Measurements from ENCODE around the gene ATP10B. TPM values are rescaled to one million over a fixed set of nuclear protein-coding genes. Genes with fewer than 3 reads are reported as not detected.

The ATP10B gene
- total RNA-seq, 1 experiment from 2014 or later = not detected

- intact Hi-C loops (cut with micrococcal nuclease; ENCODE audit: unreplicated experiment) (no loop called here), in situ Hi-C loops (cut with HindIII; ENCODE audit: low pct_unique_long_range_greater_than_20kb, low sequenced_read_pairs) (no loop called here)
- DNase-seq (ENCODE audit: low read depth, low spot score) (no peak), ATAC-seq (no peak)
- POLR2A ChIA-PET = no interaction called here
- CTCF ChIA-PET = no interaction called here
- no peaks in the 10 kb centered on the region for H3K9me3 ChIP-seq (ENCODE audit: control insufficient read depth, insufficient read depth, low read depth, low read length)
- no TSS peak for BruUV-seq (replicated peaks)
- TF ChIP-seq SIN3A (IDR thresholded peaks at IDR 0.05; ENCODE audit: borderline replicate concordance, insufficient read depth, low read depth, low read length) = no peak
- TF ChIP-seq POLR2AphosphoS5 (IDR thresholded peaks at IDR 0.05; ENCODE audit: low read depth, low read length) = no peak
- TF ChIP-seq CTCF (IDR thresholded peaks at IDR 0.05) = no peak
- TF ChIP-seq REST (IDR thresholded peaks at IDR 0.05; ENCODE audit: insufficient read depth in 1 of 2, low read depth in 2 of 2, low read length in 1 of 2) = no peak
- no peak for TF ChIP-seq TCF7L2 (IDR thresholded peaks at IDR 0.05; ENCODE audit: low read depth, low read length)
- H3K36me3 ChIP-seq (ENCODE audit: control insufficient read depth, insufficient read depth, low read length) = no peaks in the 10 kb centered on the region
- no peak overlapping the region for H3K4me3 ChIP-seq (ENCODE audit: low read depth in 2 of 2, low read length in 2 of 2)
- H3K4me1 ChIP-seq (ENCODE audit: control insufficient read depth, insufficient read depth, low read length) = no peaks in the 10 kb centered on the region
- no peak overlapping the region for H3K27ac ChIP-seq (ENCODE audit: low read length)
- H3K27me3 ChIP-seq (ENCODE audit: control insufficient read depth, insufficient read depth, low read length) = no peaks in the 10 kb centered on the region
Observed at GRCh38 chr5:160769301-160769700, 82.7 kb downstream of the ATP10B start.

- no peak overlapping the region for H3K27ac ChIP-seq (ENCODE audit: low read length)
- ChIA-PET POLR2A (interaction anchor here (0.7 kb wide), 1 partner anchor 321 kb away, joined by 5 read pairs; no protein-coding TSS in a partner anchor), CTCF (no interaction called here)
- DNase-seq (ENCODE audit: low read depth, low spot score) (no peak), ATAC-seq (no peak)
- BruUV-seq (replicated peaks) = no TSS peak
- no peaks in the 10 kb centered on the region for H3K4me1 ChIP-seq (ENCODE audit: control insufficient read depth, insufficient read depth, low read length)
- no peaks in the 10 kb centered on the region for H3K9me3 ChIP-seq (ENCODE audit: control insufficient read depth, insufficient read depth, low read depth, low read length)
- no peak overlapping the region for H3K4me3 ChIP-seq (ENCODE audit: low read depth in 2 of 2, low read length in 2 of 2)
- no peaks in the 10 kb centered on the region for H3K27me3 ChIP-seq (ENCODE audit: control insufficient read depth, insufficient read depth, low read length)
- TF ChIP-seq POLR2AphosphoS5 (IDR thresholded peaks at IDR 0.05; ENCODE audit: low read depth, low read length) (no peak), SIN3A (IDR thresholded peaks at IDR 0.05; ENCODE audit: borderline replicate concordance, insufficient read depth, low read depth, low read length) (no peak), TCF7L2 (IDR thresholded peaks at IDR 0.05; ENCODE audit: low read depth, low read length) (no peak), CTCF (IDR thresholded peaks at IDR 0.05) (no peak), REST (IDR thresholded peaks at IDR 0.05; ENCODE audit: insufficient read depth in 1 of 2, low read depth in 2 of 2, low read length in 1 of 2) (no peak)
- in situ Hi-C loops (cut with HindIII; ENCODE audit: low pct_unique_long_range_greater_than_20kb, low sequenced_read_pairs) (no loop called here), intact Hi-C loops (cut with micrococcal nuclease; ENCODE audit: unreplicated experiment) (no loop called here)
- H3K36me3 ChIP-seq (ENCODE audit: control insufficient read depth, insufficient read depth, low read length) = no peaks in the 10 kb centered on the region
Observed at GRCh38 chr5:160767062-160767461, 84.9 kb downstream of the ATP10B start.
